Cortex of kidney (tissue), 1 donor: ENCODE results near the gene GLRA3.
"Not testable (repeated sequence)": the region's sequence is repeated elsewhere in the genome, so short reads cannot be mapped to it uniquely, and the experiment has no call there.

Experiments used
- DNase-seq: peaks from one replicate; lab custom pipeline; 2025; lab: John Stamatoyannopoulos, UW

The GLRA3 gene

DNA sequence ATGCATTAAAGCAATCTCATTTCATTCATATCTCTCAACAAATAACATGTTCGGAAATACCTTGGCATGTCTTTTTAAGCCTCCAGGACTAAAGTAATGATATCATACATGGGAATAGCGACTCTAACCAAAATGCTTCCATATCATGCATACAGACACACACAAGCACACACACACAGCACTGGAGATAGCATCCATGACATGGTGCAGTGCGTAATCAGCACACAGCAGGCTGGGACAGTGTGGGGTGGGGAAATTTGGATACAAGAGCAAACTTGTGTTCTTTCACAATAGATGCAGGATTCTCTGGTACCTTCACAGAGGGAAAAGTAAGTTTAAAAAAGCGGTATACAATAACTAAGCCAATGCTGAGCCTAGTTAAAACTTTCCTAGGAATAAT is 174.4 kb downstream of the GLRA3 start:
- DNase-seq = no peak

DNA sequence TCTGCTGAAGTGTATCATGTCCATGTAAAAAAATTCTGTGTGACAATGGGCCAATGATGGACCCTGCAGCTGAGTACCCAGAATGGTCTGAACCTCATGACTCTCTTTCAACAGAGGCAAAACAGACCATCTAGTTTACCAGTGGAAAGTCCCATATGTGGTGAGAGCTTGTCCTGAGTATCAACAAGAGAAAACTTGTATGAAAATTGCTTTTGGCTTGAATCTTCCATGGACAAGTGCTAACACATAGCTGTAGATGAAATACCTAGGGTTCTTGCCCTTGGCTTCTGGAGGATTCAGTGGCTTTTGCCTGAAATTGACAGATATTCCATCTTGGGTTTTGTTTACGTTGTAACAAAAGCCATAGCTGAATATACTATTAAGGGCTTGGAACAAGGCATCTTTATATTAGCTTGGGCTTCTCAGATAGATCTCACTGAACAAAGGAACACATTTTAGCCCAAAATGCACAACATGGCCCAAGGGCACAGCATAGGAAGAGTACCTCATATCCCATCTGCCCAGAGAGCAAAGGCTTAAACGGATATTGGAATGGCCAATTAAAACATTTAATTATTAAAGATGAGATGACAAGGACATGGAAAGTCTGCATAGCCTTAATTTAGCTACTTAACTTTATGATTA is 178.2 kb downstream of the GLRA3 start:
- no peak for DNase-seq

DNA sequence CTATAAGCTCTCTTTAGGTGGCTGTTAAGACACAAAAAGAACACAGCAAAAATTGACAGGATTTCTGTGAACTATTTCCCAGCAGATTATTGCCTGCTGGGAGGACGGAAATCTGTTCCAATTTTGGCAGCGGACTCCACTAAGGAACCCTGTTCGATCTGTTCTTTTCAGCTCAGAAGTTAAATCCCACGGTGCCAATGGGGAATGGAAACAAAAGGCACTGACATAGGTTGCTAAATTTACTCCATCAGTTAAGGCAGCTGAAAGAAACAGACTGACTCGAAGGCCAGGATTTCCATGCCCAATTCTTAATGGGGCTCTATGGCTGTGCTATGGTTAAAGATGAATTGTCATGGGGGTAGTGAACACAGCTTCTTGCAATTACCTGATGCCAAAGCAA is 180.2 kb downstream of the GLRA3 start:
- no peak for DNase-seq

DNA sequence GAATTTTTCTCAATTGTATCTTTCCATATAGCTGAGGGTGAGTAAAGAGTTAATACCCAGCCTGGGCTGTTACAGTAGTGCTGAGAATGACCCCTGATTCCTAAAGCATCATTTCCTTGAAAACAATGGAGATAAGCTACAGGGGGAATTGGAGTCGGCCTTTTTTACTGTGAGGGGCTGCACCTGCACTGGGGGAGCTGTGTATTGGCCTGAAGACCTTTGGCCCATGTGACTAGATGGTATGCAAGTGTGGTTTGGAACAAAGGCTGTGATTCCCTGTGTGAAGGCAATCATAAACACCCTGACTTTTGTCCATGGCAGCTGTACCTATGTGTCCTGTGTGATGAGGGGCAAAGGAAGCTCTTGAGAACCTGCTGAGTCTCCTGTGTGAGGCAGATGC is 182.7 kb downstream of the GLRA3 start:
- DNase-seq = no peak

- DNase-seq = no peak
These were observed 188.9 kb downstream of the GLRA3 start for GRCh38 chr4:174640146-174640545.

GRCh38 chr4:174635732-174636131 is 193.3 kb downstream of the GLRA3 start:
- no peak for DNase-seq

- no peak for DNase-seq
These were observed 195.6 kb downstream of the GLRA3 start for GRCh38 chr4:174633399-174633798.

DNA sequence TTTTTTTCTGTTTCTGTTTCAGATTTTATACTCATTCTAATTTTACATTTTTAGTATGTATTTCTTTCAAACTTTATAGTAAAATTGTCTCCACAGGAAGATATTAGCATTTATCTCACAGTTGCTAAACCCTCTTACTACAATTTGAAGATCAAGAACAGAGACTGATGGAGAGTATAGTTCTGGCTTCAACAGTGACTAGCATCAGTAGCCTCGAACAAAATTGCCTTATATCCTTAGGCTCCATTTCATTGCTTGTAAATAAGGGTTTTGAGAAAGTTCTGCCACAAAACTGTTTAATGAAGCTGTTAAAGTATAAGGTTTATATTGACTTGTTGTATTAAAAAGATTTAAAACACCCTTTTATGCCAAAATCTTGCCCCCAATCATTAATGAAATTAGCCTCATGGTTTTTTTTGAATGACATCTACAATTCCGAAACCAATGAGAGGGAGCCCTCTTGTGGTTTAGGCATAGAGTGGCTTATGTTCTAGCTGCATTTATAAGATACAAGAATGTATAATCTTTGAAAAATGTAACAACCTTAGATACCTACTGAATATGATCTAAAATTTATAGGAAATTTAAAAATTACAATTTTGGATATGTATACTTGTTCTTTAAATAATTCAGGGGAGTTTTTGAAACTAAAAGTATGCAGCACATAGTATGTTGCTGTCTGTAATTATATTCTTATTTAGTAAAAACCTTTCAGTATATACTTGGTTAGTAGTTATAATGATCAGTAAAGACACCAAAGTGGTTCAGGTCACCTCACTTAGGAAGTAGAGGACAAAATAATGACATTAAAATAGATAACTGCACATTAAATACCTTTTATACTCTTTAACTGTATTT is 196.9 kb downstream of the GLRA3 start:
- no peak for DNase-seq

- not testable (repeated sequence) for DNase-seq
These were observed 199.1 kb downstream of the GLRA3 start for GRCh38 chr4:174629907-174630450.

DNA sequence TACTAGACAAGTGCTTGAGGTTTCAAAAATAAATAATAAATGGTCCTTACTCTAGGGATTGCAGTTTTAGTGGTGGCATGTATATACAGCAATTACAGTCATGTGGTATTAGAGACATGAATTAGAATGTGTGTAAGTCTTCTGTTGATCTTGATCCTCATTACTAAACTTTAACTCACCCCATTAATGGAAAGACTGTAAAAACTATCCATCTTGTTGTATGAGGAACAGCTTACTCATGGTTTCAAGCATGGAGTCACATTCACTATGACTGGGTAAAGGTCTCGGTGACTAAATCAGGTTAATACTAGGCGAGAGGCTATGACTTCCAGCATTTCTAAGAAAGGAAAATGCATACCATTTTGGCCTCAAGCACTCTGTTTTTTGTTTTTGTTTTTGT is 199.8 kb downstream of the GLRA3 start:
- DNase-seq = no peak

DNA sequence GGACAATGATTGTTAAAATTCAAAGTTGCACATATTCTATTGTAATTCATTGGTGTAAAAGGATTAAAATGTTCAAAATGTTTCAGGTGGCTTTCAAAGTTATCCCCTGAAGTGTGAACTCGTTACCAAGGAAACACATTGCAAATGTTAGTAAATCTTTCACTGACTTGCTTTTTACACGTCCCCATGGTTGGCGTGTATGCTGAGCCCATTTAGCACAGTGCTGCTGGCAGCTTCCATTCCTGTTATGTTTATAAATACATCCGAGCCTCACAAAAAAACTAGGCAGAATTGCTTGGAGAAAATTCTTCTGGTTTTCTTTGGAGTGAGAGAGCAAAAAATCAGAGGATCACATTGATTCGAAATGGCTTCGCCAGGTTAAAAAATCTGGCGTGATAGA is 200.9 kb downstream of the GLRA3 start:
- no peak for DNase-seq

DNA sequence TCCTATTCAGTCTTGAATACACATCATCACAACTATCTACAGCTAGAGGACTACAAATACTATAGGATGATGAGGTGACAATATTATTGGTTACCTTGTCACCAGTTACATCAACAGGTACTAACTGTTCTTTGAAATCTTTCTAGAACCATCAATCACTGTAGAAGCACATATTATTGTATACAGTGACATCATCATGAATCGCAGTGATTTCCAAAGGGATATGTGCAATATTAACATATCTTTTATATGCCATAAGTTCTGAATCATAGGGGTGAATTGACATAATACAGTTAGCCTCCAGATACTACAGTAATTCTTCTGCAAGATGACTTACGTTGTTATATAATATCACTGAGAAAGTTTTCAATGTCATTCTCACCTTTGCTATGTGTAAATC is 201.6 kb downstream of the GLRA3 start:
- DNase-seq = no peak

GRCh38 chr4:174626342-174627008 is 202.6 kb downstream of the GLRA3 start:
- no peak for DNase-seq

DNA sequence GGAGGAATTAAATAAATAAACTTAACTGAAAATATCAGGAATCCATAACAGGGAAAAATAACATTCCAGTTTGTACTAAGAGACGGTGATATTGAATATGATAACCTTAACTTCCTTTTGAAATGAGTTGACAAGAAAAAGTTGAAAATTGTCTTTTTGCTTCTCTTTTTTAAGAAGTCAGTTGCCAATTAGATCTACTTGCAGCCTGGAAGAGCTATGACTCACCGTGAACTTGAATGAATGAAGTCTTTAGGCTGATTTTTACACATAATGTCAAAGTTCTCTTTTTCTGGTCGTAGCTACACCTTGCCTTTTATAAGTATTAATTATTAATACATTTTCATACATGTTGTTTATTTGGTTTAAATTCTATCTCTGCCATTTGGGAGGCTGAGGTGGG is 212.4 kb downstream of the GLRA3 start:
- DNase-seq = no peak

GRCh38 chr4:174613979-174614378 is 215.1 kb downstream of the GLRA3 start:
- no peak for DNase-seq

- no peak for DNase-seq
These were observed 217.3 kb downstream of the GLRA3 start for GRCh38 chr4:174611792-174612191.

GRCh38 chr4:174607792-174608191 is 221.3 kb downstream of the GLRA3 start:
- DNase-seq = no peak

- DNase-seq = no peak
These were observed 224.8 kb downstream of the GLRA3 start for GRCh38 chr4:174604198-174604597.

DNA sequence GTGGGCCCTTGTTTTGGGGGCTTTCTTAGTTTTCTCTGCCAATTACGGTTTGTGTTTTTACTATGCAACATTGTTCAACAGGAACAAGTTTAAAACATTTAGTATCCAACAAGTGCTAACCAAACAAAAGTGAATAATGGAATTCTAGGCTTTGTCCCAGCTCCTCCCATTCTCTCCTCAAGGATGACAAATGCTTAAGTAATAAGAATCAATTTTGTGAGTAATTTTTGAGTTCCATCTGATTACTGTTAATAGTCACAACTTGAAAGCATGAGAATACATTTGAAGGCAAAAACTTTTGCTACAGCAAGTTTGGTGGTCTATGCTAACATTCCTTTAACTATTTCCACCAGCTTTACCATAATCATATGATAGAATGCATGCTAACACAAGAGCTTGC is 228.7 kb downstream of the GLRA3 start:
- no peak for DNase-seq

GRCh38 chr4:174598800-174599199 is 230.2 kb downstream of the GLRA3 start:
- DNase-seq = no peak

DNA sequence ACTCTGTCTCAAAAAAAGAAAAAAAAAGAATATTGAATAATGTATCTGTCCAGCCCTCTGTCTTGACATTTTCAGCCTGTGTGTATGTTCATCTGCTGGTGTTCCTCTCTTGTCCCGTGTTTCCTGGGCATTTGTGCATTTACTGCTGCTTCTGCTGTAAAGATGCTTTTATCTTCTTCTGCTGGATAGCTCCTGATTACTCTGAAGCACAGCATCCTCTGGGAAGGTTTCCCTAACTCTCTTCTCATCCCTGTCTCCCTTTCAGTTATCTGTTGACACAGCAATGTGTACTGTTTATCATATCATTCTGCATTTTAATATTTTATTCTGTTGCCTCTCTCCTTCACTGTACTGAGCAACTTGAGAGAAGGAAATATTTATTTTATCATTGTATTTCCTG is 232.5 kb downstream of the GLRA3 start:
- no peak for DNase-seq

DNA sequence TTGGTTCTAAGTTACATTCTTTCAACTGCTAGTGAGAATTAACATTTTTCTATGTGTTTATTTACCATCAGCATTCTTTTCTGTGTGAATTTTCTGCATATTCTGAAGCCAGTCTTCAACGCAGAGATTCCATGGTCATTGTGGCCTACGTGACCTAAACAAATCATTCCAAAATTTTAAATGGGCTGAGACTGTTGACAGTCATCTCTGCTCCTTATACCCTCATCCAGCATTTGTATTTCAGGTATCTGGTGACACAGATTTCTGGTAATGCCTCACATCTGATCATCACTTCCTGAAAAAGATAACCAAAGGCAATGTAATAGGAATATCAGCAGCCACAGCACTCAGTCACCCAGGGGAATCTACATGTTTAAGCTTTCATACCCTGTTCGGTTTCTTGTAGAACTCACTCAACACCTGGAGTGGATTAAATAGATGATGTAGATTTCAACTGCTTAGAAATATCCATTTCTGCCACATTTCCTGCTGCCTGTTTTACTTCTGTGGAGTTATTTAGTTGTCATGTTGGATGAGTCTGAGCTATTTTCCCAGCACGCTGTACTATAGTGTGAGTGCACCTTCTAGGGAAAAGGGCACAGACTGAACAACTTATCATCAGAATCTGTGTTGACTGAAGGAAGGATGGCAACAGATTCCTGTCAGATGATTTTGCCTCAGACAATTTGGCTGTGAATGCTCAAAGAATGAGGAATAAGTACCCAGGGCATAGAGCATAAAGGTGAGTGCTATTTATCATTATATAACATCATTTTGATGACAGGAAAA is 233.7 kb downstream of the GLRA3 start:
- DNase-seq = no peak
